HG03457 (cell line): Measurements from ENCODE around the gene CD47.
A peak's percentile ranks its signal among the peaks of the same experiment; 100 is the strongest.

Experiments
- ATAC-seq: cut with Tn5 transposase; IDR thresholded peaks from one replicate; pipeline ENCODE4 v1.9.1; 2021; ENCODE audit warnings: moderate number of reproducible peaks; ENCODE audit not compliant: unreplicated experiment

The CD47 gene

DNA sequence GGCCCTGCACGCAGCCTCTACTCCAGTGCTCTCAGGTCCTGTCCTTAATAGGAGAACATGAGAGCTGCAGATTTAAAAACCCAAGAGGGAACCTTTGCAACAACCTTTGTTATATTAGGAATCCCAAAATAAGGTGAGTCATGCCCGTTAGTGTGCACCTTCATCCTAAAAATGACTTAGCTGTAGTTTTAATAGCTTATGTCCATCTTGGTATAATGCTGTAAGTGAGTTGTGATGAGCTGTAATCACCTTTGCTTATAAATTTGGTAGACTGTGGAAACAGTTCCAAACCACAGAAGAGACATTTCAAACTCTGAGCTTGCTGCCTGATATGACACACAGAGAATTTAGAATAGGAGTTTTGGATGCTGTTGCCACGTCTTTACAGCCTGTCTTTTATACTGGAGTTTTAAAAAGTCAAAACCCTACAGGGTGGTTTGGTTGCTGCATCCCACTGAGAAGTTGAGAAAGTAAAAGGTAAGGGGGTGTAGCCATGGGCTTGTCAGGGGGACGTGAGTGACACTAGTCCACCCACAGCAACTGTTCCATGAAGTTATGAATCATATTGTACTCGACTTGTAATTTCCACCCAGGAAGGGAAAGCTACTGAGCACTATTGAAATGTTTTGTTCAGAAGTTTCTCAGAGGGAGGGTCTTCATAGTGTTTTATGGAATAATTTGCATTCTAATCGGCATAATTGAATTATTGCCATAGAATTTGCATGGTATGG is 27.4 kb upstream of the CD47 start:
- no peak for ATAC-seq

DNA sequence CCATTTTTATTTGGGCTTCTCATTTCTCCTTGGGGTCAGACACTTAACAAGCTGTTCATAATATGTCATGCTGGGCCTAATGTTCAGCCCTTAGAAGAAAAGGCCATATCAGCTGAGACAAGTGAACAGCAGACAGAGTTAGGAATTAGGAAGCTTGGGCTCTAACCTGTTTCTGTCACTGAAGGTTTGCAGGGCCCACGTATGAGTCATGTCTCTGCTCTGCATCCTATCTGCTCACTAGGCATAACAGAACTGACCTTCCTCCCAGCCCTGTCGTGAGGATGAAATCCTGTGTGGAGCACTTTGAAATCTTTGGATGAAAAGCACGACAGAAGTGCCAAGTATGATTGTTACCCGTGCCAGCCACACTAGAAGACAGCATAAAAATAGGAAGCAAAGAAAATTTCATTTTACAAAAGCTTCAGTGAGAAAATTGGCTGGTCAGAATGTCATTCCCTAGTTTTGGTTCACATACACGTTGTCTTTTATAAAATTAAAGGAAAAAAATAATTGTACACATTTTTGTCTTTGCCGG is 26.5 kb upstream of the CD47 start:
- no peak for ATAC-seq

DNA sequence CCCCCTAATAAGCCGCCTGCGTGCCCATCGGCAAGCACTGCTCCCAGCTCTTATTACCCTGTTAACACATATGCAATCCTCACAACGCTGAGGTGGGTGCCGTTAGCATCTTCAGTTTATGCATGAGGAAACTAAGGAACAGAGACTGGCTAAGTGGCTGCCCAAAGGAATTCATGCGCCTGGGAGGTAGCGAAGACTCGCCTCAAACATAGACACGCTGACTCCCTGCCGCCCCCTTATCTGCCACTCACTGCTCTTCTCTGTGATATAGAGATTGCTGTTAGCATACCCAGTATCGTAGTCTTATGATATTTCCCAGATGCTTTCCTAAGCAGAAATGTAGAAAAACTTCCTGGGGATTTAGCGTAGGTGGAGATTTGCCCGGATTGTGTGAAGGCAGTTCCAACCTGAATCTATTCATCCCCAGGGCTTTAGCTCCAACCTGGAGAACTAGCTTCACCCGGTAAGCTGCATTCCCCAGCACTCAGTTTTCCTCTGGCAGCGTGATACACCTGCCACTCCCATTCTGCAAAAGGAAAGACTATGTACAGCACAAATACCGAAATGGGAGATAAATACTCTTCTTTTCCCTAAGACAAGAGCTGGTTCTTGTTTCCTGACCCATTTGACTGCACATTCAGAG is 23.7 kb upstream of the CD47 start:
- no peak for ATAC-seq

DNA sequence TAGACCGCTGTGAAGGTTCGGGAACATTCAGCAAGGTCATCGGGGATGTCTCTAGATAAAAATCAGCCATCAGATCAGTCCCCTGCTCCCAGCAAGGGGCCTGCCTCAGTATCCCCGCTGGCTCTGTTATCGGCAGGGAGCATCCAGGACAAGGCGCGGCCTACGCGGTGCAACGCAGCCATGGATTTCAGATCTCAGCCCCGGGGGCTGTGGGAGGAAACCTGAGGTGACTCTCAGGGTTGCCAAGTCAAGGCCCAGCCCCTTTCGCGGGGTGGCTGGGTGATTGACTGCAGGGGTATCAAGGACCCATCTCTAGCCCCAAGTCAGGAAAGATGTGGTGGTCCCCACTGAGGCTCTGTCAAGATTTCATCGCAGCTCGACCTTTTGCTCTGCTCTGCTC is 23.1 kb upstream of the CD47 start:
- ATAC-seq, result no peak

DNA sequence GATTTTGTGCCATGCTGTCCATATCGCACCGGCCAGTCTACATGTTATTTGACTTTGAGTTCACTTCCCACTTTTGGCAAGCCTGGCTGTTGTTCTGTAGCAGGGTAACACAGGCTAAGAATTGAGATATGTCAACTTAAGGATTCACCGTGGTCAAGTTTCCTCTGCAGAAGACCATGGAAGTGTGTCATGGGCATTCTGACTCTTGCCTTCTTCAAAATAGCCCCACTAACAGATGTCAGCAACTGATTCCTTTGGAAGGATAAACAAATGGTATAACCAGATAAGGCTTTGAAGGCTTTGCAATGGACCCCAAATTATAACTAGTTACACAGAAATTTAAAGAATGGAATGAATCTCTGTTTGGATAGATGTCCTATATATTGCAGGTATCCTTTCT is 20.1 kb upstream of the CD47 start:
- ATAC-seq, result no peak

DNA sequence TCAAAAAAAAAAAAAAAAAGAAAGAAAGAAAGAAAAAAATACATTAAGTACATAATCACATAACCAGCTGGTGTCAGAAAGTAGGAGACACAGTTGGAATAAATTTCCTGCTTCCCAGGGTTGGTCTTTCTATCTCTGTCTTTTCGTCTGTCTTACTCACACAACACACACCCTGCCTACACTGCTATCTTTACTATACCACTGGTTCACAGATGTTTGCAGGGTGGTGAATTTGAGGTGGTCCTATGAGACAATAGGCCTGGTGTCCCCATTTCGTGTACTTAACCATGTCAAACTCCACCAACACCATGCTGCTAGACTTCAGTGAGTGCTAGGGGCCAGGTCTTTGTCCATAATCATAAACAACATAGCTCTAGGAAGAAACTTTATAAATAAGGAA is 17.6 kb upstream of the CD47 start:
- no peak for ATAC-seq

DNA sequence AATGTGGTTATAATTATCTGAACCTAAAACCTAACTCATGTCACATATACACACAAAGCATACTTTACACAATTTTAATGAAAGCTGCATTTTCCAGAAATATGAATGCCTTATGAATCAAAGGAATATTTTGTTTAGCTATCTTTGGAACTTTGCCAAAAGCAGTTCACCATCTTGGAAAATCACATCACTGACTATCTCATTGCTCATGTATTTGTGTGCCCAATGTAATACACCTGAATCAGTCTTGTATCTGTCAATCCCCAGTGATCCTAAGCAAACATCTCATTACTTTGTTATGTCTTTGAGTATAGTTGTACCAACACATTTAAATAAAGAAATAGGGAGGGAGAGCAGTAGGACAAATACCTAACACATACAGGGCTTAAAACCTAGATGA is 15.6 kb upstream of the CD47 start:
- no peak for ATAC-seq

DNA sequence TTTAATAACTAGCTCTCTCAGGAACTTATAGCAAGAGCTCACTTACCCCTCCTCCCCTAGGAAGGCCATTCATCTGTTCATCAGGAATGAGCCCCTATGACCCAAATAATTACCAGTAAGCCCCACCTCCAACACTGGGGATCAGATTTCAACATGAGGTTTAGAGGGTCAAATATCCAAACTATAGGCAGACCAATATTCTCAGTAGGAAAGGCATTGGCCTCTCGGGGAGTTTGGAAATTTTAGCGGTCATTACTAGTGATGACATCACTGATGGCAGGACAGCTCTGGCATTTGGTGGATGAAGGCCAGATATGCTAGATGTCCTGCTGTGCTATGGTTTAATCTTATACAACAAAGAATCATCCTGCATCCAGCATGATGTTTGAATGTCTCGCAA is 15.2 kb upstream of the CD47 start:
- ATAC-seq, result no peak

DNA sequence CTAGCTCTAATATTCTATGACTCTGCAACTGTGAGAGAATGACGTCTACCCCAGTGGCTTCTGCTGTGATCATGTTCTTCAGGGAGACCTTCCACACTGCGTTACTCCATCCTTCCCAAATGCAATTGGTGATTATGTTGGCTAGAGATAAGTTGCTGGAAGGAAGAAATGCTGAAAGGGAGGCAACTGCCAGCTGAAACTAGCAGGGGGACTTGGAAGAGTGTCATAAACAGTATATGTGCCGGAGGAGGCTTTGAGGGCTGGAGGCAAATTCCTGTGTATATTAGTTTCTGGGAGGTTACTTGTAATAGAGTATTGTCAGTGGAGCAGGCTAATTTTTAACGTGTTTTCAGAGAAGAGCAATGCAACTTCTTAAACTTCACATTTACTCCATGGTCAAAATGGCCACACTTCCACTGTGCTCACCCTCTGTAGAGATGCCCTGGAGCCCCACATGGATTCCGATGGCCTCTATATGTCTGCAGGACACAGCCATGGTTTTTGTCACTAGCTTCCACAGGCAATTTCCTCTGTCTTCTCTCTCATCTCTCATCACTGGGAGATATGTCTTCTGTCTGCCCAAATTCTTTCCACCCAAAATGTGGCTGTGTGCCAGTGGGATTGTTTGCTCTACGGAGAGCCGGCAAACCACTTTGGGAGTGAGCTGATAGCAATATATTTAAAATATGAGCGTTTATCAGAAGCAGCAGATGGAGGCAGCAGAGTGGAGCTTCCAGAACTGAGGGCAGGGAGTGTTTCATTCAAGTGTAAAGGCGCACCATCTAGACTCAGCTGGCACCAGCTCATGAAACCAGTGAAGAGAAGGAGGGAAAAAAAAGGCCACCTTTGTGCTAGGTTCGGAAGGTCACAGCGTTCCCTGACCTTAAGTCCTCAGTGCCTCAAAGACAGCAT is 13.3 kb upstream of the CD47 start:
- no peak for ATAC-seq

DNA sequence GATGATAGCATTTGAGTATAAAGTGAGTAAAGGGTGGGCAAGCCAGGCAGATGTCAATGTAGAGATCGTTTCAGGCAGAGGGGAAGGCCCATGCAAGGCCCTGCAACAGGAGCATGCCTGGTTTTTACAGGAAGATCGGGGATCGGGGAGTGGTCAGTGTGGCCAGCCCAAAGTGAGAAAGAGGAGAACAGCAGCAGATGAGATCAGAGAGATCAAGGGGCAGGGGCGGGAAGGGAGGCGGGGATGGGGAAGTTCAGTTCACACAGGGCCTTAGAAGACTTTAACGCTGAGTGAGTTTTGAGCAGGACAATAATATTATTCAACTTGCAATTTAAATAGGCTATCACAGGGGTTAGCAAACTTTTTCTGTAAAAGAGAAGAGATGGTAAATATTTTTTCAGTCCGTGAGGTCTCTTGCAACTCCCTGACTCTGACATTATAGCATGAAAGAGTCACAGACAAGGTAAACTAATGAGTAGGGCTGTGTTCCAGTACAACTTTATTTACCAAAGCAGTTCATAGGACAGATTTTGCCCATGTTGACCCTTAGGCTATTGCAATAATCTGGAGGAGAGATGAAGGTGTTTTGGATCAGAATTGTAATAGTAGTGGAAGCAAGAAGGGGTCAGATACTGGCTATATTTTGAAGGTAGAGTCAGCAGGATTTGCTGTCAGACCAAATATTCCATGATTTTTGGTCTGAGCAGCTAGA is 12.4 kb upstream of the CD47 start:
- ATAC-seq, result no peak

DNA sequence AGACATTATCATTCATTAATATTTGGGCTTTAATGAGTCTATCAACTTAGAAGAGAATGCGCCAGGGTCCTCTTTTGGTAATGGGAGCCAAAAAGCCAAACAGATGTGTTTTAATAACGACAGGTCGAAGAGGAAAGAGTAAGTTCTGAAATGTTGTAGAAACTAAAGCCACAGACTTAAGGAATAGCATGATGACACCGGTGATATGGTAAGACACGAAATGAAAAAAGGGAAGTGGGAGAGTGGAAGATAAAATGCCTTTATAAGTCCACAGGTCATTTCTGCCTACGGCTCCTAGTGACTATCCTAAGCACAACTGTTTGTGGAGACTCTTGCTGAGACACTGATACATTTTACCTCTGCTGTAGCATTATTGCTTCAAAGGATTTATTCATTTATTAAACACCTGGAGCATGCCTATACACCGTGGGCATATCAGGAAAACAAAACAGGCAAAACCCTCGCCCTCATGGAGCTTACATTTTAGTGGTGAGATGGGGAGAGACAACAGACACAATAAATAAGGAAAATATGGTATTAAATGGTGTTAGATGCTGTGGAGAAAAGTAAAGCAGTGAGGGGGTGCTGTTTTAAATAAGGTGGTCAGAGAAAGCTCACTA is 11.7 kb upstream of the CD47 start:
- no peak for ATAC-seq

DNA sequence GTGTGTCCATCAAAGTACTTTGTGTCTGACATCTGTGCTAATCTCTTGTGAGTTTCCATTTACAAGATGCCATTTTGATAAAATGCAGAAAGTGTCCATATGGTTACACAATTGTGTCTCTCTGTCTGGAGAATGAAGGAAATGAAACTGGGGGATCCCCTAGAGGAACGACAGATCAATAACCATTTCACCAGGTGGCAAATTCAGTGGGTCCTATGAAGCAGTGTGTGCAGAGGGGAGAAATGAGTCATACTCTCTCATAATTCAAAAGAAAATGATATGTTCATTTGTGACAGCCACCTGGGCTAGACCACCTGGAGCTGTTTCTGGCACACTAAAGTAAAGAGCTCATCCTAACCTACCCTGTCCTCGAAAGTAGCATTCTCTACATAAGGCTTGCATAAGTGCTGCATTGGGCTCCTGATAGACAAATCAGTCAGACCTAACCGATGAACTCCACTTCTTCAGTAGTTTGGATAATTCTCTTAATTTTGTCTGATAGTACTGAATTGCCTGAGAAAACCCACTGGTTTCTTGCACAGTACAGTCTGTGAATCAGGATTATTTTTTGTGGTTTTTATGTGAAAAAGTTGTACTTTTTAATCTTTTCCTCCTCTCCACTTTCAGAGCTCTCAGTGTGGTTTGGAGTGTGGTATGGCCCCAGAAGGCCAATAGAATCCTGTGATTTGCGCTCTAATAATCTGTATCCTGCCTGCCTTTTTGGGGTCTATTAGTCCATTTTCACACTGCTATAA is 10.3 kb upstream of the CD47 start:
- ATAC-seq, result peak; percentile 76

DNA sequence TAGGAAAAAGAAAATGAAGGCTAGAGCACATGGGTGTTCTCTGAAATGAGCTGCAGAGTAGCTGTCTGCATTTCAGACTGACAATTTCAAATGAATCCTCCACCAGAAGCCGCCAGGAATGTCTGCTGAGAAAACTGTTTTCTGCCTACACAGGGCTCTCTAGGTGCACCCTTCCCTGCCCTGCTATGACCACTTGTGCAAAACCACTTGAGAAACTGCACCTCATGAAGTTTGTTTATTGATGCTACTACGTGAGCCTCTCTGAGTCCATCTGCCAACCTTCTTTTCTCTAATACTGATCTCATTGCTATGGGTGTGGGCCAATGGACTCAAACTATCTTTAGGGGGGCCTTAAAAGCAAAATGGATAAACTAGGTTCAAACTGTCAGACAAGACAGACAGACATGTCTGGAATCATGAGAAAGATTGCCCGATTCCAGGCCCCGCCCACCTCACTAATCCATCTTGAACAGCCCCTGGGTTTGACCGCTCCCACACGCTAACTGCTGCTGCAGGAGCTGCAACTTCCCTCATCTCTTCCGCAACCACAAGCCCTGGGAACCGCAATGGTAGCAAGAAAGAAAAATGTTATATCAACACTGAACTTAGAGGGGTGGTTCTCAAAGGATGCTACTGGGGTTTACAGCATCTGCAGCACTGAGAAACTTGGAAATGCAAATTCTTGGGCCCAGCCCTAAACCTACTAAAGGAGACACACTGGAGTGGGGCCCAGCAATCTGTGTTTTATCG is 9.0 kb upstream of the CD47 start:
- peak; percentile 30 for ATAC-seq

DNA sequence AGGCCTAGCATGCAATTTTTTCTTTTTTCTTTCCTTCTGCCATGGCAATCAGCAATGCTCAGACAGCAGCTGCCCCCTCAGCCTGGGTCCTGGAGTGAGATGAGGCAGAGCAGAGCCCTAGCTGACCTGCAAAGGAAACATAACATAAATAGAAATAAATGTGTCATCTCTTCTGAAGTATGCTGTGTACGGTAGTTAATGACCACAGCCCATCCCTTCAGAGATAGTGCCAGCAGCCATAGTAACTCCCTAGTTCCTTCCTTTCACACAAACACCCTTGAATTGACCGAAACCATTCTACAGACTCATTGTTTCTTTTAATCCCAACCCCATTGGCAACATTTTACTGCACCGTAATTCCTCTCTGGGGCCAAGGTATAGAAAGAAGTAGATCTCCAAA is 8.4 kb upstream of the CD47 start:
- no peak for ATAC-seq

DNA sequence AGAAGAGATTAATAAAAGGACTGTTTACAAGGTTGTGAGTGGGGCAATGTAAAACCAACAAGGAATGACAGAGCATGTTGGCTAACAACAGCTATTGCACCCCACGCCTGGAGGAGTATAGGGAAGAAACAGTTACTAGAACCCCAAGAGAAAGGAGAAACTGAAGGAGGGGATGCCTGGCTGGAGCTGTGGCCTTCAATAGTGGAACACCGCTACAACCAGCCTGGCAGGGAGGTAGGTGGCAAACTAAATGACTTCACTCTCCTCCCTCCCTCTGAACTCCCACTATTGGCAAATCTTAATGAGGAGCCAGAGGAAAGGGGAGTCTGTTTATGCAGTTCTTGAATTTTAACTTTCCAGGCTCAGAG is 7.2 kb upstream of the CD47 start:
- no peak for ATAC-seq

DNA sequence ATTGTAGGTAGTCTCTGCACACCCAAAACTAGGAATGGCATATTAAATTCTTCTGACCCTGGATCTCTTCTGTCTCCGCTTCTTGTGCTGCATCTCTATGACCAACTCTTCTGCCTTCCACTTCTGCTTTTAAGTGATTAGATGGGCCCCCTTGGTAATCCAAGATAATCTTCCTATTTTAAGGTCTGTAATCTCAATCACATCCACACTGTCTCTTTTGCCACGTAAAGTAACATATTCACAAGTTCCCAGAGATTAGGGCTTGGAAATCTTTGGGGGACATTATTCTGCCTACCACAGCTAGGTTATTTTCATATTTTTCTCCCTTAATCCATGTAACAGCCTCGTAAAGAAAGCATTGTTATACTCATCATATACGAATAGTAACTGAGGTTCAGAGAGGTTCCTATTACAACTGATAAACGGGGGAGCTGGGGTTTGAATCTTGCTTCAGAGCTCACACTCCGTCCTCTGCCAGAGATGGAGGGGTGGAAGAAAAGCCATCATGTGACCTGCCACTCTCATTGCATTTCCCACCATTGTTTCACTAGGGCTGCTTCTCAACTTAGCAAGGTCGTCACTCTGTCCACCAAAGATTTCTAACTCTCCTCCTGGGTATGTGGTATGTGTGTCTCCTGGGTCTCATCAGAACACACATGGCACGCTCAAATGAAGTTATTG is 6.6 kb upstream of the CD47 start:
- no peak for ATAC-seq

DNA sequence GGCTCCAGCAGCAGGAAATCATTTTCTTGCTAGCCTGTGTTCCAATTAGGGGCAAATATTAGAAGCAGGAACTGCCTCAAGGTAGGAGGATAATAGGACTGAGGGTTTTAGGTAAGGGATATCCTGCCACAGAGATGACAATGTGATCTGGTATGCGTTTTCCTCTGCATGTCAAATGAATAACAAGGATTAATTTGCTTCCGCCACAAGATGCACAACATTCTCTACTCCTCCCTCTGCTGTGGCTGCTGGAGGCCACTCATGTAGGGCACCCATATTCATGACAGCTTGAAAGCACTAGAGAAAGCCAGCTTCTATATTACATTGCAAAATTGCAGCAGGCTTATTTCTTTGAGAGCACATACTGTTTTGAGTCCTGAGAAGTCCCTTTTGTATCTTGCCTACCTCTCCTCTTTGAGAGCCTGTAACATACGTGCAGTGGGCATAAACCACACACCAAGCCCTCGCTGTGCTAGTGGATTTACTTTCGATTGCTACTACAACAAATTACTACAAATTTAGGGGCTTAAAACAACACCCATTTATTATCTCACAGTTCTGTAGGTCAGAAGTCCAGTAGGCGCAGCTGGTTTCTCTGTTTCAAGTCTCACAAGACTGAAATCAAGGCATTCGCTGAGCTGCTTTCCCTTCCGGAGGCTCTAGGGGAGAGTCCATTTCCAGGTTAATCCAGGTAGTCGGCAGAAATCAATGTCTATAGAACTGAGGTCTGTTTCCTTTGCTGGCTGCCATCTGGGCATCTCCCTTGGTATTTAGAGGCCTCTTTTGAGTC is 5.9 kb upstream of the CD47 start:
- ATAC-seq, result no peak

DNA sequence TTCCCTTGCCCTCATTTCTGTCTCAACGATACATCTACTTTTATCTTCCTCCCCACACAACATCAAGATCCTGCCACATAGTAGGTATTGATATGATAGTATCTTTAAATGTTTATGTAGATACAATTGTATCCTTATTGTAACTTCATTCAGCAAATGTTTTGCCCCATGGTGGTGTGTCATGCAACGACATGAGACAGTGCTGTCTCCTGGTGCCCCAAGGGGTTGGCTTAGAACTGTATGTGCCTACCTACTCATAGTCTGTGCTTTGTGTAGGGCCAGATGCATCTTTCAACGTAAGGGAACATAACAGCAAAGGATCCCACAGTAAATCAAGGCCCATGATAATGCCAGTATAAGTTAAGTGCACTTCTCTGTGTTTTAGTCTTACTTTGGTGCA is 2.8 kb upstream of the CD47 start:
- no peak for ATAC-seq
